ENCODE results near the gene WDR72. TPM values are rescaled to one million over a fixed set of nuclear protein-coding genes. Genes with fewer than 3 reads are reported as not detected.
"Not testable (repeated sequence)": the region's sequence is repeated elsewhere in the genome, so short reads cannot be mapped to it uniquely, and the experiment has no call there.

The WDR72 gene
- total and polyA plus RNA-seq, 12 donors = 0.09 TPM; not detected in 11

GRCh38 chr15:53549697-53550305, 209.7 kb downstream of the WDR72 start:
- Histone ChIP-seq H3K4me3 (no peak overlapping the region), H3K4me1 (no peaks in the 10 kb centered on the region), H3K36me3 (no peaks in the 10 kb centered on the region), H3K27ac (no peak overlapping the region), H3K9me3 (no peaks in the 10 kb centered on the region), H3K27me3 (peaks cover 0 to 6% (median 0%) of the 10 kb centered on the region in 7 donors)
- intact Hi-C loops (cut with DNase I) = no loop called here
- no peak for TF ChIP-seq CTCF (IDR thresholded peaks at IDR 0.05)
- WGBS, 2 donors = 83 to 84% methylated on average over 3 of the region's 3 CpGs
- ATAC-seq (no peak), DNase-seq (no peak)

GRCh38 chr15:53548236-53548635, 211.2 kb downstream of the WDR72 start:
- Histone ChIP-seq H3K27me3 (no peaks in the 10 kb centered on the region), H3K4me3 (no peak overlapping the region), H3K36me3 (no peaks in the 10 kb centered on the region), H3K27ac (no peak overlapping the region), H3K9me3 (no peaks in the 10 kb centered on the region), H3K4me1 (no peaks in the 10 kb centered on the region)
- intact Hi-C loops (cut with DNase I) = no loop called here
- no peak for ATAC-seq
- no peak for TF ChIP-seq CTCF (IDR thresholded peaks at IDR 0.05)
- DNase-seq = no peak
- WGBS, 2 donors = 69 to 78% methylated on average over 4 of the region's 4 CpGs

GRCh38 chr15:53540626-53541300, 218.7 kb downstream of the WDR72 start:
- H3K4me1 ChIP-seq; H3K4me3 ChIP-seq; H3K27me3 ChIP-seq; H3K36me3 ChIP-seq; DNase-seq; ATAC-seq; H3K9me3 ChIP-seq; H3K27ac ChIP-seq; intact Hi-C loops (cut with DNase I): not testable (repeated sequence)
- 87 to 91% methylated on average over 32 to 33 of the region's 34 CpGs for WGBS, 2 donors

- no peak for DNase-seq
- intact Hi-C loops (cut with DNase I) = no loop called here
- no peak for ATAC-seq
Observed at GRCh38 chr15:53539878-53540277, 219.6 kb downstream of the WDR72 start.

More at GRCh38 chr15:53539878-53540277, 219.6 kb downstream of the WDR72 start:
- no peak overlapping the region for H3K4me3 ChIP-seq
- H3K27me3 ChIP-seq = no peaks in the 10 kb centered on the region
- no peaks in the 10 kb centered on the region for H3K36me3 ChIP-seq
- no peaks in the 10 kb centered on the region for H3K4me1 ChIP-seq
- 74 to 80% methylated on average over 3 of the region's 3 CpGs for WGBS, 2 donors
- H3K27ac ChIP-seq = no peak overlapping the region
- no peak for TF ChIP-seq CTCF (IDR thresholded peaks at IDR 0.05)
- no peaks in the 10 kb centered on the region for H3K9me3 ChIP-seq

All from heart right ventricle (tissue), 16 donors.